ENCODE data around the gene EPB41.
"Not testable (repeated sequence)": the region's sequence is repeated elsewhere in the genome, so short reads cannot be mapped to it uniquely, and the experiment has no call there.

The EPB41 gene

GRCh38 chr1:28927648-28928313 lies 13.4 kb downstream of the EPB41 start:
- DNase-seq (ENCODE audit: low spot score) = no peak

GRCh38 chr1:28928314-28928941 lies 14.1 kb downstream of the EPB41 start:
- DNase-seq (ENCODE audit: low spot score) = no peak

- no peak for DNase-seq (ENCODE audit: low spot score)
Observed at GRCh38 chr1:28933277-28933676, 18.9 kb downstream of the EPB41 start.

- no peak for DNase-seq (ENCODE audit: low spot score)
Observed at GRCh38 chr1:28933918-28934317, 19.5 kb downstream of the EPB41 start.

- DNase-seq (ENCODE audit: low spot score) = no peak
Observed at GRCh38 chr1:28934676-28935075, 20.3 kb downstream of the EPB41 start.

- no peak for DNase-seq (ENCODE audit: low spot score)
Observed at GRCh38 chr1:28935293-28935692, 20.9 kb downstream of the EPB41 start.

GRCh38 chr1:28936094-28936493 lies 21.7 kb downstream of the EPB41 start:
- DNase-seq (ENCODE audit: low spot score) = no peak

GRCh38 chr1:28936528-28936927 lies 22.2 kb downstream of the EPB41 start:
- no peak for DNase-seq (ENCODE audit: low spot score)

- DNase-seq (ENCODE audit: low spot score) = not testable (repeated sequence)
Observed at GRCh38 chr1:28943581-28943980, 29.2 kb downstream of the EPB41 start.

GRCh38 chr1:28950006-28950405 lies 35.6 kb downstream of the EPB41 start:
- DNase-seq (ENCODE audit: low spot score) = no peak

- no peak for DNase-seq (ENCODE audit: low spot score)
Observed at GRCh38 chr1:28950449-28950848, 36.1 kb downstream of the EPB41 start.

- no peak for DNase-seq (ENCODE audit: low spot score)
Observed at GRCh38 chr1:28954126-28954726, 39.9 kb downstream of the EPB41 start.

GRCh38 chr1:28956038-28956464 lies 41.7 kb downstream of the EPB41 start:
- no peak for DNase-seq (ENCODE audit: low spot score)

GRCh38 chr1:28962114-28962831 lies 47.9 kb downstream of the EPB41 start:
- not testable (repeated sequence) for DNase-seq (ENCODE audit: low spot score)

- DNase-seq (ENCODE audit: low spot score) = no peak
Observed at GRCh38 chr1:28965271-28965870, 51.0 kb downstream of the EPB41 start.

GRCh38 chr1:28966617-28967016 lies 52.2 kb downstream of the EPB41 start:
- no peak for DNase-seq (ENCODE audit: low spot score)

GRCh38 chr1:28971980-28972771 lies 57.8 kb downstream of the EPB41 start:
- DNase-seq (ENCODE audit: low spot score) = no peak

- DNase-seq (ENCODE audit: low spot score) = no peak
Observed at GRCh38 chr1:28973596-28974421, 59.4 kb downstream of the EPB41 start.

- DNase-seq (ENCODE audit: low spot score) = no peak
Observed at GRCh38 chr1:28974432-28974831, 60.1 kb downstream of the EPB41 start.

GRCh38 chr1:28976248-28976647 lies 61.9 kb downstream of the EPB41 start:
- DNase-seq (ENCODE audit: low spot score) = no peak

- DNase-seq (ENCODE audit: low spot score) = no peak
Observed at GRCh38 chr1:28981210-28981609, 66.8 kb downstream of the EPB41 start.
